NB4 (cell line): ENCODE results near the gene ABCB9.

Experiments used
- DNase-seq: peaks from one replicate; pipeline ENCODE4 v3.0.0; 2010; ENCODE audit warnings: low read depth
- H3K4me3 ChIP-seq: one replicate; pipeline ENCODE4 v1.5.1; 2011; ENCODE audit warnings: mild to moderate bottlenecking, low read depth, low read length, moderate library complexity
- CTCF ChIP-seq: IDR thresholded peaks from one replicate; pipeline ENCODE4 v1.5.1; 2012; ENCODE audit warnings: low read depth, low read length
- MYC ChIP-seq: IDR thresholded peaks from 2 replicates; pipeline ENCODE4 v1.6.1; 2011; ENCODE audit warnings: low read depth, low read length
- POLR2A ChIP-seq: IDR thresholded peaks from 2 replicates; pipeline ENCODE4 v1.6.1; 2011; ENCODE audit warnings: mild to moderate bottlenecking; ENCODE audit not compliant: insufficient read length; ENCODE audit errors: extremely low read depth
- TF ChIP-seq, protein P1 (sequence below): IDR thresholded peaks from 2 replicates; pipeline ENCODE4 v1.6.1; 2011; ENCODE audit warnings: low read depth, low read length

Gene ABCB9

GRCh38 chr12:122990961-122991622 is 24.8 kb upstream of the ABCB9 start:
- TF ChIP-seq, protein P1, sequence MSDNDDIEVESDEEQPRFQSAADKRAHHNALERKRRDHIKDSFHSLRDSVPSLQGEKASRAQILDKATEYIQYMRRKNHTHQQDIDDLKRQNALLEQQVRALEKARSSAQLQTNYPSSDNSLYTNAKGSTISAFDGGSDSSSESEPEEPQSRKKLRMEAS, result no peak
- TF ChIP-seq POLR2A (no peak), MYC (no peak)
- peak; percentile 11 for DNase-seq
- no peak overlapping the region for H3K4me3 ChIP-seq

GRCh38 chr12:122990561-122990960 is 24.3 kb upstream of the ABCB9 start:
- TF ChIP-seq CTCF, result no peak
- TF ChIP-seq, protein P1, result no peak
- no peak for TF ChIP-seq MYC
- no peak for TF ChIP-seq POLR2A
- no peak for DNase-seq
- no peak overlapping the region for H3K4me3 ChIP-seq

- peak; percentile 16 for DNase-seq
- TF ChIP-seq CTCF (no peak), MYC (no peak), POLR2A (no peak)
- TF ChIP-seq, protein P1, result no peak
- no peak overlapping the region for H3K4me3 ChIP-seq
These were observed 23.7 kb upstream of the ABCB9 start for GRCh38 chr12:122989874-122990419.

GRCh38 chr12:122989225-122989839 is 23.1 kb upstream of the ABCB9 start:
- DNase-seq, result no peak
- no peak overlapping the region for H3K4me3 ChIP-seq
- TF ChIP-seq CTCF (peak; percentile 26), POLR2A (no peak)

GRCh38 chr12:122988612-122989212 is 22.4 kb upstream of the ABCB9 start:
- TF ChIP-seq MYC (no peak), CTCF (no peak), POLR2A (no peak)
- TF ChIP-seq, protein P1, result no peak
- no peak for DNase-seq
- H3K4me3 ChIP-seq, result no peak overlapping the region

DNA sequence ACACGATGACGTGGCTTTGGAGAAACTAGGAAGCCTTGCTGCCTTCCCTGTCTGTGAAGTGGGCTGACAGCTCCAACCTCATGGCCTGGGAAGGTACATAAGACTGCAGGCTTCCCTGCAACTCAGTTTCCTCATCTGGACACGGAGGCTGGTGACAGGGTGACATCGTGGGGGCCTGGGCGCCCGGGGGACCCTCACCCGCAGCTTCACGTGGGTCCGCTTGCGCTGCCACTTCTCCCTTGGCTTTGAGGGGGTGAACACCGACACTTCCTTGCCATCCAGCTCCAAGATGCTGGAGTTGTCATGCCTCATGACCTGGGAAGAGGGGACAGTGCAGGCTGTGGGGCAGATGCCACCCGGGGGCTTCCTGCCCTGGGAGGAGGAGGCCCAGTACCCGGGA is 21.8 kb upstream of the ABCB9 start:
- no peak for TF ChIP-seq MYC
- TF ChIP-seq POLR2A, result no peak
- TF ChIP-seq, protein P1, result no peak
- TF ChIP-seq CTCF, result no peak
- DNase-seq, result no peak
- H3K4me3 ChIP-seq, result no peak overlapping the region
